NCI-H2196 (cell line): ENCODE data around the gene CCT7.

Source experiments
- DNase-seq: peaks from one replicate; lab custom pipeline; 2025; ENCODE audit not compliant: unreplicated experiment; lab: John Stamatoyannopoulos, UW

CCT7 gene

DNA sequence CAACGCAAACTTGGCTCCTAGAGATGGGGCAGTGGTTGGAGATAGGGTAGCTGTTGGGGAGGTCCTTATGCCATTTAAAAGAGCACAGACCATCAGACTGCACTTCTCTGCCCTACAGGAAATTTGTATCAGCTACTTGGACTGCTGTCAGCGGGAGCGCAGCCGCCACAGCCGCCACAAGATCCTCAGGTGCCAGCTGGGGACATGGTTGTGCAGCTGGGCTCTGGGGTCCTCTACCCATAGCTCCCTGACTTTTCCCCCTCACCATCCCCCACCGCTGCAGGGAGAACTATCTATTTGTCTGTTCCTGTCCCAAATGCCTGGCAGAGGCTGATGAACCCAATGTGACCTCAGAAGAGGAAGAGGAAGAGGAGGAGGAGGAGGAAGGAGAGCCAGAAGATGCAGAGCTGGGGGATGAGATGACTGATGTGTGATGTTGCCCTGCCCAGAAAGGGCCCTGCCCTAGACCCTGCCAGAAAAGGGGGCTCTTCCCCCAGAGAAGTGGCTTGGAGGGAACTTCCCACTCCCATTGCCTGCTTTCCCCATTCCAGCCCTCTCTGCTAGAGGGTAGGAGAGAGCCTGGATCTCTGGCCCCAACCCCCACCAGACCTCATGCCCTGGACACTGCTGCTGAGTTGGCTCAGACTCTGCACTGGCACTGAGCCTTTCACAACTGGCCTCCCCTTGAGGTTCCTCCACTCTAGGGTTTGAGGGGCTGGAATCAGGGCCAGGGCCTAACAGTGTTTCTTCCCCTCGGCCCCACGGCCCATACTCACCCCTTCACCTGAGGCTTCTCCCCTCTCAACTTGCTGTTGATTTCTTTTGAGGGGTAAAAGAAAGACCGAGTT is 8.4 kb upstream of the CCT7 start:
- no peak for DNase-seq

- no peak for DNase-seq
Measured at GRCh38 chr2:73227086-73227485, 7.0 kb upstream of the CCT7 start.

DNA sequence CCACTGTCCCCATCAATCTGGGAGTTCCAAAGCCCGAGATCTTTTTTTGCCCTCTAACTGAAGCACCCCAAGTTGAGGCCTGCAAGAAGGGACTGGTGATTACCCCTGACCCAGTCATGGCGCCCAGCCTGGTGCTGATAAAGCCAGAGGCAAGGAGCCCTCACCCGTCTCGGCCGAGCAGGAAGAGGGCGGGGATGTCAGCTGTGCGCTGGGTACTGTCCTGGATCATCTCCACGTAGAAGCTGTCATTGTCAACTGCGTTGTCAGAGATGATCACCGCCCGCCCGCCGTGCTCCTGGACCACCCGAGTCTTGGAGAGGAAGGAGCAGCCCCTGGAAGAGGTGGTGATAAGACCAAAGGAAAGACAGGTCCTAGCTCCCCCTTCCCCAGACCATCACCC is 5.5 kb upstream of the CCT7 start:
- DNase-seq, result no peak

- DNase-seq, result no peak
Measured at GRCh38 chr2:73232403-73233153, 1.5 kb upstream of the CCT7 start.

DNA sequence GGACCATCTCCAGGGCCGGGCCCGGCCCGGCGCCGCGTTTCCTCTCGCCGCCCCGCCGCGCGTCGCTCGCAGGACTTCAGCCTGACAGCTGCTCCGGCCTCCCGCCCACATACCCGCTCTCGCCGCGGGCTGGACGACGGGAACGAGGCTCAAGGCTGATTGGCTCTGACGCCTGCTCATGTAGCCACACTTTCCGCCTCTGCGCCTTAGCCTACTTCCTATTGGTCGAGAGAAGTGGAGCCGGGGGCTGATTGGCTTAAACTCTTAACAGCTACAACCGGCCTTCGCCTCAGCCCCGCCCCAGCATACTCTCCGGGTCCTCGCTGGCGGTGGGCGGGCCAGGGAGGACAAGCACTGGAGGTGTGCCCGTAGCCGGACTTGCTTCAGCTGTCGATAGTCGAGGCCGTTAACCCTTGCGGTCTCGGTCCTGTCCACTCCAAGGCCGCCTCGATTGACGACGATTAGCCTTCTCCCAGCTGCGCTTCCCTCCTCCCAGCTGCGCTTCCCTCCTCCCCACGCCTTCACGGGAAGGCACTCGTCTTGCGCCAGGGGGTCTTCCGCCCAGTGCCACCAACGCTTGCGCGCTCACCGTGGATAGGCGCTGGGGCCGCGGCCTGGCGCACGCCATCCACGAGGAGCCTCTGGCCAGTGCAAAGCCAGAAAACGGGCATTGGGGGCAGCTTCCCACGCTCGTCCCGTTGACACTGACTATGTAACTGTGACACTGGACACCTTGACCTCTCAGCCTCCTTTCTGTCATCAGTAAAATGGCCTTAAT is 765 bp upstream of the CCT7 start, which contains the start of gene PRADC1:
Gene PRADC1 (minus strand): TSS at position 86 of the 778 bp plus-strand sequence. CDS start 79 bp downstream, at position 7.
- peak; percentile 91 for DNase-seq

DNA sequence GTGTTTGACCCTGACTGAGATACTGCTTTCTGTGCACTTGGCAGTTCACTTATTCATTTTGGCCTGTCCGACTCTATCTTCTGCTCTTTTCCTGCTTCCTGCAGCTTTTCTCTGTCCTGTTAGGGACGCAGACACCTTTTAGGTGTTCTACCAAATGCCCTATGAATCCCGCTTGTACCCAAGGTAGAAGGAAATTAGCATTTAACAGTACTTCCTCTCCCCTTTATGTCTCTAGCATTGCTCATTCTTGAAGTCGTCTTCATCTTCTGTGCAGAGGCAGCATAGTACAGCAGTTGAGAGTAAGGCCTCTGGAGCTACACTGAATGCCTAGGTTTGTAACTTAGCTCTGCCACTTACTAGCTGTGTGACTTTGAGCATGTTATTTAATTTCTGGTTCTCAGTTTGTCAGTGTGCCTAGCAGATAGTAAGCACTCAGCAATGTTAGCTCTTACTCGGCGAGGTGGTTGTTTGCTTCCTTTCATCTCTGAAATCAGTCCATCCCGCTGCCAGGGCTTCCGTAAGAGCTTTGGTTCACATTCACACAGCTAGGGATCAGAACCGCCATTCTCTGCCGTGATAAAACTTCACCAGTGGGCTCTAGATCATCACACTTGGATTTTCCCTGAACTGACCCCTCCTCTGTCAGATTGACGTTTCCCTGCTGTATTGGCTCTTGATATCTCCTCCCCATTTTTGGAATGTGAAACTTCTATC is 1.4 kb downstream of the CCT7 start:
- no peak for DNase-seq

DNA sequence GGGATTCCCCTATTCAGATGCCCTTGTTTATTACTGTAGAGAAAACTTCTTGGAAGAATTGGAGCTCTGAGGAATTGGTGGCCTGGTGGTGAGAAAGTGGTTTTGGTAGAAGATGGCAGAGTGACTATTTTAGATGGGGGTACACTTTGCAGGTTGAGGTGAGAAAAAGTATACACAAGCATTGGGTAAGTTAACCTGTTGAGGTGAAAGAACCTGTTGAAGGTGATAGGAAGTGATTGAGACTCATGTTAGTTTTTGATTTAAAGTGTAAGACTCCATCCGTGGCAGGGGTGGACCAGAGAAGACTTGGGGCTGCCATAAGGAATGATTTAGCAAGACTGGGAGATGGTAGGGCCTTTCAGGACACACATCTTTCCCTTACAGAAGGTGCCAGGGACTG is 3.1 kb downstream of the CCT7 start:
- DNase-seq, result no peak

GRCh38 chr2:73238149-73238548 is 4.0 kb downstream of the CCT7 start:
- DNase-seq, result no peak

- no peak for DNase-seq
Measured at GRCh38 chr2:73238976-73239375, 4.9 kb downstream of the CCT7 start.

GRCh38 chr2:73239776-73240175 is 5.7 kb downstream of the CCT7 start:
- DNase-seq, result no peak

GRCh38 chr2:73243884-73244570 is 9.9 kb downstream of the CCT7 start:
- peak; percentile 65 for DNase-seq

GRCh38 chr2:73244580-73244979 is 10.5 kb downstream of the CCT7 start:
- no peak for DNase-seq

DNA sequence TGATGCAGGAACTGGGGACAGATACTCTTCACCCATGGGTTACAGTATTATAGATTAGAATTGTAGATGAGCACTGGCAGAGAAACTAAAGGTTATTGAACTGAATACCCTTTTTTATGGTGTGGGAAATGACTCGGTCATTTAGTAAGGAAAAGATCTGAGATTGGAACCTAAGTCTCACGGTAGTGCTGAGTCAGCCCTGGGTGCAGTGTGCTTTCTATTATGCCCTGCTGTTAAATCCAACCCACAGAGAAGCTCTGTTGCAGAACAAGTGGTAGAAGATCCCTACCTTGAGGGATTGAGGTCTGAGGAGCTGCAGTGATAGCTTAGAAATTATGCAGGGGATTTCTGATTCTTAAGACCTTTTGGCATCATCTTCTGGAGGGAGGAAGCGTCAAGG is 12.7 kb downstream of the CCT7 start:
- DNase-seq, result no peak

DNA sequence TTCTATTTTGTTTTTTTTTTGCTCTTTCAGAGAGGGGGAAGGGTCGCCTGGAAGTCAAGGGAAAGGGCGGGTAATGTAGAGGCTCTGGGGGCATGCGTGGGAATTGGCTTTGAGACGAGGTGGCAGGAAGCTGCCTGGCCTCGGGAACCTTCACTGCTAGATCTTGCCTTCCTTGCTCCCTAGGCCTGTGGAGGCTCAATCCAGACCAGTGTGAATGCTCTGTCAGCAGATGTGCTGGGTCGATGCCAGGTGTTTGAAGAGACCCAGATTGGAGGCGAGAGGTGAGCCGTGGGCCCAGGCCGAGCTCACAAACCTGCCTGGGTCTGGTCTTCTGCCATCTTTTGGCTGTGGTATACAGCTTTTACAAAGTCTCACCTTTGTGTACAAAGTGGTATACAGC is 15.5 kb downstream of the CCT7 start:
- DNase-seq, result no peak

DNA sequence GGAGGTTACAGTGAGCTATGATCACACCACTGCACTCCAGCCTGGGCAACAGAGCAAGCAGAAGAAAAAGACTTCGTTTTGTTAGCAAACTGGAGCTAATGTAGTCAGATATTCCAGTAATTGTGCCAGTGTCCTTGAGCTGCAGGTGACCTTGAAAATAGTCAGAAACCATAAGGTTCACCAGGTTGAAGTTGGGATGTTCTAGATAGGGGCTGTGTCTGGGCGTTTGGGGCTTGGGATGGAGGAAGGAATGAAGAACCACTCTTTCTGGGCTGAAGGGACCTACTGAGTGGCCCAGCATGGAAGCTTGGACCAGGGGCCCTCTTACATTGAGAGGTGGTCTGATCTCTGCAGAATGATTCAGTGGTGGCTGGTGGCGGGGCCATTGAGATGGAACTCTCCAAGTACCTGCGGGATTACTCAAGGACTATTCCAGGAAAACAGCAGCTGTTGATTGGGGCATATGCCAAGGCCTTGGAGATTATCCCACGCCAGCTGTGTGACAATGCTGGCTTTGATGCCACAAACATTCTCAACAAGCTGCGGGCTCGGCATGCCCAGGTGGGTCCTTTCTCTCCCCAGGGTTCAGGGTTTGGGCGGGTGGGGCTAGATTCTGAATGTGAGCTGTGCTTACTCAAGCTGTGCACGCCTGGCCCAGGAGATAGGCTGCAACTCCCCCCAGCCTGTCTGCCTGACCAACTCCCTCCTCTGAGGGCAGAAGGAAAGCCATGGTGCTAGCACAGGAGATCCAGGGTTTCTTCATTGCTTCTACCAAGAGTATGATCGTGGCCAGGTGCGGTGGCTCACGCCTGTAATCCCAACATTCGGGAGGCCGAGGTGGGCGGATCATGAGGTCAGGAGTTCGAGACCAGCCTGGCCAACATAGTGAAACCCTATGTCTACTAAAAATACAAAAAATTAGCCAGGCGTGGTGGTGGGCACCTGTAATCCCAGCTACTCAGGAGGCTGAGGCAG is 17.1 kb downstream of the CCT7 start:
- no peak for DNase-seq

- no peak for DNase-seq
Measured at GRCh38 chr2:73252238-73253027, 18.3 kb downstream of the CCT7 start.

- no peak for DNase-seq
Measured at GRCh38 chr2:73253400-73253799, 19.3 kb downstream of the CCT7 start.

GRCh38 chr2:73253901-73254300 is 19.8 kb downstream of the CCT7 start:
- DNase-seq, result no peak
